OCI-LY7 (cell line): ENCODE measurements around the gene TMEM178B. TPM values are rescaled to one million over a fixed set of nuclear protein-coding genes. Genes with fewer than 3 reads are reported as not detected.

Experiments
- BruUV-seq: library from RNA; stranded (reverse); fragments of 400-500 nt; replicated peaks from 2 replicates; lab custom pipeline; 2021; lab: Mats Ljungman, UMichigan
- CTCF ChIA-PET: fragments of 300-600 bp; sonication (Branson Sonifier 250); formaldehyde crosslinking; loops from one replicate; lab custom pipeline; 2022; ENCODE audit warnings: antibody characterized with exemption; ENCODE audit not compliant: unreplicated experiment; lab: Charles Lee
- POLR2A ChIA-PET: fragments of 300-600 bp; sonication (Branson Sonifier 250); formaldehyde crosslinking; loops from one replicate; lab custom pipeline; 2022; ENCODE audit warnings: antibody characterized with exemption; lab: Charles Lee
- DNase-seq: peaks from one replicate; pipeline ENCODE4 v3.0.0-alpha.2; 2015; ENCODE audit warnings: low spot score
- H2AFZ ChIP-seq: fragments of 200-600 bp; sonication (generic), shearing (Covaris generic); 2 replicates; pipeline ENCODE4 v1.6.1; 2014; ENCODE audit warnings: mild to moderate bottlenecking, antibody characterized with exemption, low read length, moderate library complexity
- H3K27ac ChIP-seq: fragments of 200-600 bp; sonication (generic); 2 replicates; pipeline ENCODE4 v1.5.1; 2014; ENCODE audit warnings: mixed run types, low read depth, mild to moderate bottlenecking, moderate library complexity, low read length, inconsistent platforms; ENCODE audit not compliant: poor library complexity, severe bottlenecking
- H3K36me3 ChIP-seq: fragments of 200-600 bp; sonication (generic); 2 replicates; pipeline ENCODE4 v1.6.1; 2014; ENCODE audit warnings: mild to moderate bottlenecking, antibody characterized with exemption, low read length, moderate library complexity, mixed read lengths; ENCODE audit not compliant: insufficient read depth
- H3K4me1 ChIP-seq: fragments of 200-600 bp; sonication (generic); 2 replicates; pipeline ENCODE4 v1.5.1; 2014; ENCODE audit warnings: mild to moderate bottlenecking, low read length; ENCODE audit not compliant: insufficient read depth, poor library complexity, severe bottlenecking
- H3K4me2 ChIP-seq: fragments of 200-600 bp; sonication (generic); 2 replicates; pipeline ENCODE4 v1.6.1; 2014; ENCODE audit warnings: mild to moderate bottlenecking, low read length
- H3K4me3 ChIP-seq: fragments of 200-600 bp; sonication (generic); 2 replicates; pipeline ENCODE4 v1.5.1; 2014; ENCODE audit warnings: mild to moderate bottlenecking, low read depth, low read length; ENCODE audit not compliant: poor library complexity, severe bottlenecking
- H3K79me2 ChIP-seq: fragments of 200-600 bp; sonication (generic); 2 replicates; pipeline ENCODE4 v1.6.1; 2016; ENCODE audit warnings: low read depth, mild to moderate bottlenecking, low read length, moderate library complexity, mixed read lengths; ENCODE audit not compliant: insufficient read depth
- H3K9me2 ChIP-seq: fragments of 200-600 bp; sonication (generic); 2 replicates; pipeline ENCODE4 v1.6.1; 2016; ENCODE audit warnings: mild to moderate bottlenecking, low read length, mixed read lengths; ENCODE audit not compliant: insufficient read depth
- H3K9me3 ChIP-seq: fragments of 200-600 bp; sonication (generic); 2 replicates; pipeline ENCODE4 v1.6.1; 2014; ENCODE audit warnings: mild to moderate bottlenecking, mixed run types, low read length, mixed read lengths
- H4K20me1 ChIP-seq: fragments of 200-600 bp; sonication (generic); 2 replicates; pipeline ENCODE4 v1.6.1; 2014; ENCODE audit warnings: mild to moderate bottlenecking, antibody characterized with exemption, low read length, moderate library complexity, mixed read lengths; ENCODE audit not compliant: insufficient read depth
- EZH2phosphoT487 ChIP-seq: fragments of 200-600 bp; sonication (generic); IDR thresholded peaks from 2 replicates; pipeline ENCODE4 v1.6.1; 2018; ENCODE audit warnings: low read depth, borderline replicate concordance, mild to moderate bottlenecking, mixed run types, antibody characterized with exemption, low read length, moderate library complexity, mixed read lengths
- intact Hi-C: fragments of 100-400 bp; cut with micrococcal nuclease; formaldehyde crosslinking; loops from one replicate; pipeline ENCODE4 v1.10.0; 2022; ENCODE audit not compliant: unreplicated experiment
- total RNA-seq, 2 experiments: library from RNA; depleted of rRNA in 1 of 2; stranded (reverse); fragments of >200 nt in 1 of 2; shearing (Covaris generic) in 1 of 2; gene quantifications; 2 replicates each; pipeline ENCODE4 v1.2.3, GENCODE V29; 2014 to 2022
- TF ChIP-seq, protein P1 (sequence below): fragments of 200-600 bp; sonication (generic); conservative IDR thresholded peaks from 2 replicates; pipeline ENCODE4 v1.5.1; 2014; ENCODE audit warnings: mild to moderate bottlenecking, antibody characterized with exemption, low read length, moderate library complexity, mixed read lengths

Gene TMEM178B
- total RNA-seq, 2 experiments from 2014 or later = not detected

GRCh38 chr7:141333459-141333858 lies 259.6 kb downstream of the TMEM178B start:
- CTCF ChIA-PET = no interaction called here
- Histone ChIP-seq H3K27ac (no peak overlapping the region), H3K9me2 (no peaks in the 10 kb centered on the region), H3K4me2 (no peak overlapping the region), H3K9me3 (no peaks in the 10 kb centered on the region), H2AFZ (no peak overlapping the region), H3K4me1 (no peaks in the 10 kb centered on the region), H3K79me2 (no peaks in the 10 kb centered on the region), H4K20me1 (no peaks in the 10 kb centered on the region), H3K4me3 (no peak overlapping the region), H3K36me3 (no peaks in the 10 kb centered on the region)
- TF ChIP-seq, protein P1, sequence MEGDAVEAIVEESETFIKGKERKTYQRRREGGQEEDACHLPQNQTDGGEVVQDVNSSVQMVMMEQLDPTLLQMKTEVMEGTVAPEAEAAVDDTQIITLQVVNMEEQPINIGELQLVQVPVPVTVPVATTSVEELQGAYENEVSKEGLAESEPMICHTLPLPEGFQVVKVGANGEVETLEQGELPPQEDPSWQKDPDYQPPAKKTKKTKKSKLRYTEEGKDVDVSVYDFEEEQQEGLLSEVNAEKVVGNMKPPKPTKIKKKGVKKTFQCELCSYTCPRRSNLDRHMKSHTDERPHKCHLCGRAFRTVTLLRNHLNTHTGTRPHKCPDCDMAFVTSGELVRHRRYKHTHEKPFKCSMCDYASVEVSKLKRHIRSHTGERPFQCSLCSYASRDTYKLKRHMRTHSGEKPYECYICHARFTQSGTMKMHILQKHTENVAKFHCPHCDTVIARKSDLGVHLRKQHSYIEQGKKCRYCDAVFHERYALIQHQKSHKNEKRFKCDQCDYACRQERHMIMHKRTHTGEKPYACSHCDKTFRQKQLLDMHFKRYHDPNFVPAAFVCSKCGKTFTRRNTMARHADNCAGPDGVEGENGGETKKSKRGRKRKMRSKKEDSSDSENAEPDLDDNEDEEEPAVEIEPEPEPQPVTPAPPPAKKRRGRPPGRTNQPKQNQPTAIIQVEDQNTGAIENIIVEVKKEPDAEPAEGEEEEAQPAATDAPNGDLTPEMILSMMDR = no peak
- no peak for TF ChIP-seq EZH2phosphoT487
- no peak for DNase-seq
- no TSS peak for BruUV-seq
- intact Hi-C loops = no loop called here
- POLR2A ChIA-PET = no interaction called here

DNA sequence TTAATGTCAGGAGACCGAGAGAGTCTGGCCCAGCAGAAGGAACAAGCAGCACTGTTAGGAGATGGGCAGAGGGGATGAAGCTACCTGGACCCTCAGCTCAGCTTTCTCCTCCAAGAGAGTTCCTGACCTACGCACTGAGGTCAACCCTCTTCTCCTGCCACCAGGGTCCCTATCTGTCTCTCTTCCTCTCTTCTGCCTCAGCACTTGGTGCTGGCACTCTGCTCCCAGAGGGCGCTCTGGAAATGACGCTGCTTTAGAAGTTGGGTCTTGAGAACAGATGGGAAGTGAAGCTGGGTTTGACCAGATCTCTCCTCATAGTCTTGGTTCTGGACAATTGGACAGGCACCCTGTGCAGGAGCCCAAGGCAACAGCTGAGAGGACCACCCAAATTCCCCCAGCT lies 261.3 kb downstream of the TMEM178B start:
- CTCF ChIA-PET = no interaction called here
- no peaks in the 10 kb centered on the region for H3K9me3 ChIP-seq
- POLR2A ChIA-PET = no interaction called here
- H4K20me1 ChIP-seq = no peaks in the 10 kb centered on the region
- no peak for DNase-seq
- H3K27ac ChIP-seq = no peak overlapping the region
- intact Hi-C loops = no loop called here
- H3K4me3 ChIP-seq = no peak overlapping the region
- H3K9me2 ChIP-seq = no peaks in the 10 kb centered on the region
- H3K4me2 ChIP-seq = no peak overlapping the region
- TF ChIP-seq EZH2phosphoT487 = no peak
- TF ChIP-seq, protein P1 = no peak
- no TSS peak for BruUV-seq
- no peaks in the 10 kb centered on the region for H3K36me3 ChIP-seq
- no peak overlapping the region for H2AFZ ChIP-seq
- H3K79me2 ChIP-seq = no peaks in the 10 kb centered on the region
- no peaks in the 10 kb centered on the region for H3K4me1 ChIP-seq

GRCh38 chr7:141339603-141340002 lies 265.7 kb downstream of the TMEM178B start:
- Histone ChIP-seq H3K36me3 (no peaks in the 10 kb centered on the region), H4K20me1 (no peaks in the 10 kb centered on the region), H3K4me1 (no peaks in the 10 kb centered on the region), H3K4me3 (no peak overlapping the region), H3K9me3 (no peaks in the 10 kb centered on the region), H2AFZ (no peak overlapping the region), H3K79me2 (no peaks in the 10 kb centered on the region), H3K9me2 (no peaks in the 10 kb centered on the region), H3K4me2 (no peak overlapping the region), H3K27ac (no peak overlapping the region)
- ChIA-PET POLR2A (no interaction called here), CTCF (no interaction called here)
- intact Hi-C loops = no loop called here
- DNase-seq = no peak
- TF ChIP-seq, protein P1 = no peak
- TF ChIP-seq EZH2phosphoT487 = no peak
- BruUV-seq = no TSS peak
